SKM-1 treated with dmso at 0.1 percent for 144 hours (cell line): ENCODE measurements around the gene SH3BP1.
A peak's percentile ranks its signal among the peaks of the same experiment; 100 is the strongest.
"Not testable (repeated sequence)": the region's sequence is repeated elsewhere in the genome, so short reads cannot be mapped to it uniquely, and the experiment has no call there.

Experiments used
- DNase-seq: peaks from one replicate; lab custom pipeline; 2025; ENCODE audit not compliant: unreplicated experiment; lab: John Stamatoyannopoulos, UW

Gene SH3BP1

GRCh38 chr22:37675930-37676735 is 36.7 kb downstream of the SH3BP1 start:
- DNase-seq = no peak

GRCh38 chr22:37676736-37677492 is 37.4 kb downstream of the SH3BP1 start:
- DNase-seq = peak; percentile 87

- no peak for DNase-seq
Observed at GRCh38 chr22:37677493-37677974, 38.1 kb downstream of the SH3BP1 start.

GRCh38 chr22:37678372-37678771 is 38.9 kb downstream of the SH3BP1 start:
- no peak for DNase-seq

GRCh38 chr22:37679670-37680069 is 40.2 kb downstream of the SH3BP1 start:
- DNase-seq = no peak

DNA sequence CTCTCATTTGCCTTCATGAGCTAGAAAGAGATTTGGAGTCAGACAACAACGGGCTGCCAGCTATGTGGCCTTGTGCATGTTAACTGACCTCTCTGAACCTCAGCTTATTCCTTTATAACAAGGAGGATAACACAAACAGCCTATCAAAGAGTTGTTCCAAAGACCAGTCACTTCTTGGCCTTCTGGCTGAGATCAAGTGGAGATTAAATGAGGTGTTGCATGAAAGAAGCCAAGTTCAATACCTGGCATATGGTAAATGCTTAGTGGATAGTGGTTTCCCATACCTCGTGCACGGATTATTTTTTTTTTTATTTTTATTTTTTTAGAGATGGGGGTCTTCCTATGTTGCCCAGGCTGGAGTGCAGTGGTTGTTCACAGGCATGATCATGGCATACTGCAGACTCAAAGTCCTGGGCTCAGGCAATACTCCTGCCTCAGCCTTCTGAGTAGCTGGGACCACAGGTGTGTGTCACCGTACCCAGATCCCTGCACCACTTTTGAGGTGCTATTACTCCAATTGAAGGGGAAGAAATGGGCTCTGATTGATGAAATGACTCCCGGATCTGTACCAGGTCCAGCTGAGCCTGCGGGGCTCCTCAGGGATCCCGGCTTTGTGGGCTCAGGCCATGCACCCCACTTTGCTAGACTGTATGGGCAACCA is 40.9 kb downstream of the SH3BP1 start:
- DNase-seq = no peak

- peak; percentile 5 for DNase-seq
Observed at GRCh38 chr22:37681001-37681424, 41.5 kb downstream of the SH3BP1 start.

DNA sequence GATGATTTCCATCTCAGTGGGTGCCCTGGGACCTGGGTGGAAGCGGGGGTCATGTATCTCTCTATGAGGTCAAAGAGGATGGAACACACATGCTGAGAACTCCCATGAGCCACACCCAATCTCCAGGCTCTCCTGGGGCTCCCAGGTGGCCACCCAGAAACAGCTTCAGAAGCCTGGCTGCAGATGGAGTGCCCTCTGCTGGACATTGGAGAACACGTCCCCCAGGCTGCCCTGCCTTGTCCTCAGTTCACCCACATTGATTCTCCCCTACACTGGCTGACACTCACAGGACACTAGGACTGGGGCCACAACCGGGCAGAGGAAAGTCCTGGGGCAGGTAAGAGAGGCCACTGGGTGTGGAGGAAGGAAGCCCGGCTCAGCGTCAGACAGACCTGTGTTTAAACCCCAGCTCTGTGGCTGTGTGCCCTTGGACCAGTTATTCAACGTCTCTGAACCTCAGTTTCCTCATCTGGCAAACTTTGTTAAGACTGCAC is 42.1 kb downstream of the SH3BP1 start:
- peak; percentile 88 for DNase-seq

DNA sequence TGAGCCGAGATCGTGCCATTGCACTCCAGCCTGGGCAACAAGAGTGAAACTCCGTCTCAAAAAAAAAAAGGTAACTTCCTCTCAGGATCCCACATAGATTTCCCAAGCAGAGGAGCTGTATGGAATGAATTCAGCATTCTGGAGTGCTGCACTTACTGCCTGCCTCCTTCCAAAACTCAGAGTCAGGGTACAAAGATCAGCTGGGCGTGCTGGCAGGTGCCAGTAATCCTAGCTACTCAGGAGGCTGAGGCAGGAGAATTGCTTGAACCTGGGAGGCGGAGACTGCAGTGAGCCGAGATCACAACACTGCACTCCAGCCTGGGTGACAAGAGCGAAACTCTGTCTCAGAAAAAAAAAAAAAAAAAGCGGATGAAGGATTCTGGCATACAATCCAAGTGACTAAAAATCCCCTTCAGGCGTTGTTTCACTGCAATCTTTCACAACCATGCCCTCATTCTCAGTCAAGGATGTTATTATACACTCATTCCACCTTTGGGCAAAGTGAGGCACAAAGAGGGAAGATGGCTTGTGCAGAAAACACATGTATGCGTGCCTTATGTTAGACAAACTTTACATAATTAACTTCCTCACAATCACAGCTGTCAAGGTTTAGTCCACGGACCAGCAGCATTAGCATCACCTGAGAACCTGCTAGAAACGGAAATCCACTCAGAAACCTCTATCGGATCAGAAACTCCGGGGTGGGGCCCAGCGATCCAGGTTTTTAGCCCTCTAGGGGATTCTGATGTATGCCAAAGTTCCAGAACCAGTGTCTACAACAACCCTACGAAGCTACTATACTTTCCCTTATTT is 45.5 kb downstream of the SH3BP1 start:
- no peak for DNase-seq

DNA sequence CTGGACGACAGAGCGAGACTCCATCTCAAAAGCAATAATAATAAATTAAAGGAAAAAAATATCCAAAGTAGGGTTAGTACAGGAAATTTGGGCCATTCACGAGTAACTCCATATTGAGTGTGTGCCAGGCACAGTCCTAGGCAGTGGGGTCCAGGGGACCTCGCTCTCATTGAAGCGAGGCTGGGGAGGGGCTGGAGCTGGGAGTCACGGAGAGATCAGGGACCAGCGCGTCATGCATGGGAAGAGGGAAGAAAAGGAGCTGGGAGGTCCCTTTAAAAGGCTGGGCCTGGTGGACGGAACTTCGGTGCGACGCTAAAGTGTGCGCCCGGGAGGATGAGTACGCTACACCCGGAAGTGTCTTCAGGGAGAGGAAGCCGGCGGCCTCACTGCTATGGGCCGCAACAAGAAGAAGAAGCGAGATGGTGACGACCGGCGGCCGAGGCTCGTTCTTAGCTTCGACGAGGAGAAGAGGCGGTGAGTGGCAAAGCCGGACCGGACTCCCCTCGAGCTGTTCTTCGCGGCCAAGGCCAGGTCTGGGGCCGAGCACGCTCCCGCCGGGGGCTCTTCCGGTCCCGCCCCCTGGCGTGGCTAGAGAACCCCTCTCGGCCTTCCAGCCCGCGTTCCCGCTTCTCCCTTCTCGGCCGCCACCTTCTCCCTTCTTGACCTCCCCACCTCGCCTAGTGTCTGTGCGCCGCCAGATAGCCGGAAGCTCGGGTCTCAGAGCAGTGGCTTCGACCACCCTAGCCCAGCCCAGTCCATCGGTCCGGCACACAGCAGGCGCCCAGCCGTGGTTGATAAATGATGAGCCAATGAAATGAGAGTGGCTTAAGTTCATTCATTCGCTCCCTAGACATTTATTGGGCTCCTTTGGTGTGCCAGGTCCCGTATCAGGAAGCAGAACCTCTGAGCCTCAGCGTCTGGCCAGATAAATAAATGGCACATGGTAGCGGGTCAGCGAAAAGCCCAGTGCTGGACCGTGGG is 46.8 kb downstream of the SH3BP1 start, which contains the start of gene NOL12:
Gene NOL12, plus strand, starts transcription at position 342 of the 981 bp plus-strand sequence. Its CDS starts 50 bp downstream, at position 392.
- DNase-seq = peak; percentile 89

DNA sequence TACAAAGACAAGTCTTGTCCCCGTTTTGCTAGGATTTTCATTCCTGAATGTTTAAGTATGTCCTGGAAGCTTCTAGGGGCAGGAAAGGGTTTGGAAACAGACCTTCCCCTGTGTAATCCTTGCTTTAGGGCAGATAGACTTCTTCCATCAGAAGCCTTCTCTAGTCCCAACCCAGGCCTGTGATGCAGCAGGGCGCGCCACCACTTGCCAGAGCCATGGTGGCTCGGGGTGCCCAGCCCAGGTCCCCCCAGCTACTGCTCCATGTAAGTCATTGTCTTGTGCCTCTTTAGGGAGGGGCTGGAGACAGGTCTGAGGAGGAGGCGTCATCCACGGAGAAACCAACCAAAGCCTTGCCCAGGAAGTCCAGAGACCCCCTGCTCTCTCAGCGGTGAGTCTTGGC is 50.9 kb downstream of the SH3BP1 start:
- no peak for DNase-seq

DNA sequence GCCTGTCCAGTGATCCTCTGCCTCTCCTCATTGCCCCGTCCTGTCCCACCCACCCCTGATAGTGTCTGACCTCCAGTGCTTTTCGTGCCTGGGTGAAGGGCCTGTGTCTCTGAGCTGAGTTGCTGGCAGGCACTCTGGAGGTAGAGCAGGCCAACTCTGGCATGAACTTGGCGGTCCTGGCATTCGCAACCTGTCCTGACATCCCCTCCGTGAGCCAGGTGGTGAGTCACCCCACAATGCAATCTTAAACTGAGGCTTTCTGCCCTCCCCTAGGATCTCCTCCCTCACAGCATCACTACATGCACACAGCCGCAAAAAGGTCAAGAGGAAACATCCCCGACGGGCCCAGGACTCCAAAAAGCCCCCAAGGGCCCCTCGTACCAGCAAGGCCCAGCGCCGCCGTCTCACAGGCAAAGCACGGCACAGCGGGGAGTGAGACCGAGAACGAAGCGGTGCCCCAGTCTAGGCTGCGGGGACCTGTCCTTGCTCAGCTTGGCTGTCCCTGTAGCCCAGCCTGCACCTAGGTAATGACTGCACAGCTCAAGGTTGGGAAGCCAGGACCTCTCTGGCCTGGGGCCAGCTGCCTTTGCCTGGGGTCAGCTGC is 51.5 kb downstream of the SH3BP1 start:
- DNase-seq = no peak

DNA sequence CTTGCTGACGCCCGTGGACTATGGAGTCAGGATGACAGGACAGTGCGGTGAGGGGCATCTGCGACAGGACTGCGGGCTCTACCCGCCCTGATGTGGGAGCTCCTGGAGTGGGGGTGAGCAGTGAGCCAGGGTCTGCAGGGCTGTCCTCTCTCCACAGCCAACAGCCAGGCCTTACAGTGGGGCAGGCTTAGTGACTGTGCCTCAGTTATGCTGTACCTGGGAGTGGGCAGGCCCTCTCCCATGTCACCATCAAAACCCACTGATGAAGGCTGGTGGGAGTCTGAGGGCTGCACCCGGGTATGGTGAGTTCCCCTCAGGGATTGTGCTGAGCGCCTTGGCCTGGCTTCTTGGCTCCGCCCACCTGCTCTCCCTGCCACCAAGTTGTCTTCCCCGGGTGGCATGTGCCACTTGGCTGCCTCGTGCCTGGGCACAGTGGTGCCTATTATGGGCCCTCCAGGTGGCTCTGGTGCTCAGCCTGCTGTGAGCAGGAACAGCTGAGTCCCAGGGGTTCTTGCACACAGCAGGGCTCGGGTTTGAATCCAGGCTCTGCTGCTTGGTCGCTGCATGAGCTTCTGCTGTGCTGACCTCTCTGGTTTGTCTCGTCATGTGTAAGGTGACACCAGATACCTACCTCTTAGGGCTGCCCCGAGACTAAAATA is 53.3 kb downstream of the SH3BP1 start:
- DNase-seq = no peak

DNA sequence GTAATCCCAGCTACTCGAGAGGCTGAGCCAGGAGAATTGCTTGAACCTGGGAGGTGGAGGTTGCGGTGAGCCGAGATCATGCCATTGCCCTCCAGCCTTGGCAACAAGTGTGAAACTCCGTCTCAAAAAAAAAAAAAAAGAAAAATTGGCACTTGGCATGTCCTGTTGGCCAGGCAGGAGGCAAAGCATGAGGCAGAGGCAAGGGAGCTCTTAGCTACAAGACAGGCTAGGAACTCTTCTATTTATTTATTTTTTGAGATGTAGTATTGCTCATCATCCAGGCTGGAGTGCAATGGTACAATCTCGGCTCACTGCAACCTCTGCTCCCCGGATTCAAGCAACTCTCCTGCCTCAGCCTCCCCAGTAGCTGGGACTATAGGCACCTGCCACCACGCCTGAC is 54.7 kb downstream of the SH3BP1 start:
- not testable (repeated sequence) for DNase-seq

DNA sequence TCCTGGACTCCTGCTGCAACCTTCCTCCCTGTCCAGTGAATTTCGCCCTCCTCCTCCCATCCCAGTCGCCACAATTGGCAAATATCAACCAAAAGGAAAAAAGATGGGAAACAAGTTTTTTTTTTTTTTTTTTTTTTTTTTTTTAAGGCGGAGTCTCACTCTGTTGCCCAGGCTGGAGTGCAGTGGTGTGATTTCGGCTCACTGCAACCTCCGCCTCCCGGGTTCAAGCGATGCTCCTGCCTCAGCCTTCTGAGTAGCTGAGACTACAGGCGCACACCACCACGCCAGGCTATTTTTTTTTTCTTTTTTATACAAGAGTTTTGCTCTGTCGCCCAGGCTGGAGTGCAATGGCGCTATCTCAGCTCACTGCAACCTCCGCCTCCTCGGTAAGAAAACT is 56.8 kb downstream of the SH3BP1 start:
- not testable (repeated sequence) for DNase-seq

GRCh38 chr22:37696657-37697537 is 57.4 kb downstream of the SH3BP1 start, which contains the start of gene TRIOBP:
TRIOBP (plus strand) TSS chr22:37697048; CDS start chr22:37701366, 4,318 bp downstream.
- DNase-seq = no peak

DNA sequence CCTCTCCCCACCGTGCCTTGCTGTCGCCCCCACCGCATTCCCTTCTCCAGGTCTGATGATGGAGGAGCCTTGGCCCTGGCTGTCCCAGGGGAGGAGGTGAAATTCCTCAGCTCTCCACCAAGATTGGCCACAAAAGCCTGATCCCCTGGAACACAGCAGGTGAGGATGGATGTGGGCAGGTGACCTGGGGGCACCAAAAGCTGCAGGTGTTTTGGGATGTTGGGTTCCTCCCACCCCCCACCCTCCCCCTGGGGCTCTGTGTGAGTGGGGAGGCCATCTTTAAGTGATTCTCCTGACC is 58.0 kb downstream of the SH3BP1 start:
- no peak for DNase-seq
